GM23248 (cell line): ENCODE data around the gene DGKI.

Experiments used
- EZH2 ChIP-seq: fragments of 200-600 bp; sonication (generic); IDR thresholded peaks from 2 replicates; pipeline ENCODE4 v1.6.1; 2018; ENCODE audit warnings: antibody characterized with exemption, mild to moderate bottlenecking; ENCODE audit not compliant: insufficient read depth, poor library complexity, severe bottlenecking
- EZH2phosphoT487 ChIP-seq: fragments of 200-600 bp; sonication (generic); IDR thresholded peaks from 2 replicates; pipeline ENCODE4 v1.6.1; 2018; ENCODE audit warnings: antibody characterized with exemption, moderate library complexity, mild to moderate bottlenecking, low read depth; ENCODE audit not compliant: insufficient read depth

DNA sequence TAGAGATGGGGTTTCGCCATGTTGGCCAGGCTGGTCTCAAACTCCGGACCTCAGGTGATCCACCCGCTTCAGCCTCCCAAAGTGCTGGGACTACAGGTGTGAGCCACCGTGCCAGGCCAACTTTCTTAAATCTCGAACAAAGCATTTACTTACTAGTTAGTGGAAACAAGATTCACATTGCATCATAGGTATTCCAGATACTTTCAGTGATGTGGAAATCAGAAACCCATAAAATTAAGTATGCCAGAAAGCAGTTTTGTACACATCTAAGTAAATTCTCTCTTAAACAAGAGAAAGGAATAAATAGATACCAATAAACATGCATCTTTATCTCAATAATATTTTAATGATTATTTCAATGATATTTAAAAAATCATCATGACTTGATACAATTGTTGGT, 75.5 kb downstream of the DGKI start:
- TF ChIP-seq EZH2 (no peak), EZH2phosphoT487 (no peak)
